ENCODE measurements around the gene ELL2. TPM values are rescaled to one million over a fixed set of nuclear protein-coding genes. Genes with fewer than 3 reads are reported as not detected.

ELL2 gene
- total and polyA plus RNA-seq, 12 donors = 10.5 to 68.2 (median 27.2) TPM

- peaks cover 0 to 61% (median 15%) of the 10 kb centered on the region in 9 donors for H3K4me1 ChIP-seq
- H3K9me3 ChIP-seq = no peaks in the 10 kb centered on the region
- H3K27ac ChIP-seq = no peak overlapping the region
- no peak for DNase-seq
- no peaks in the 10 kb centered on the region for H3K36me3 ChIP-seq
- H3K27me3 ChIP-seq = no peaks in the 10 kb centered on the region
- intact Hi-C loops (cut with DNase I) = no loop called here
- no peak for TF ChIP-seq CTCF (IDR thresholded peaks at IDR 0.05)
- no peak overlapping the region for H3K4me3 ChIP-seq
- ATAC-seq = no peak
These were observed 35.7 kb downstream of the ELL2 start for GRCh38 chr5:95925939-95926338.

- no peak overlapping the region for H3K27ac ChIP-seq
These were observed 36.3 kb downstream of the ELL2 start for GRCh38 chr5:95925378-95925744.

GRCh38 chr5:95924720-95925377 is 36.8 kb downstream of the ELL2 start:
- Histone ChIP-seq H3K4me1 (peaks cover 0 to 57% (median 15%) of the 10 kb centered on the region in 9 donors), H3K9me3 (no peaks in the 10 kb centered on the region)
- 54 to 56% methylated on average over 4 of the region's 4 CpGs for WGBS, 2 donors

More at GRCh38 chr5:95925378-95925744, 36.3 kb downstream of the ELL2 start:
- Histone ChIP-seq H3K4me3 (no peak overlapping the region), H3K4me1 (peaks cover 0 to 59% (median 15%) of the 10 kb centered on the region in 9 donors), H3K27me3 (no peaks in the 10 kb centered on the region), H3K36me3 (no peaks in the 10 kb centered on the region), H3K9me3 (no peaks in the 10 kb centered on the region)
- intact Hi-C loops (cut with DNase I) = no loop called here
- 93 to 96% methylated on average over 2 of the region's 2 CpGs for WGBS, 2 donors
- DNase-seq = no peak
- TF ChIP-seq CTCF (IDR thresholded peaks at IDR 0.05) = no peak
- no peak for ATAC-seq

GRCh38 chr5:95923918-95924544 is 37.6 kb downstream of the ELL2 start:
- WGBS, 2 donors = 93 to 97% methylated on average over 2 of the region's 2 CpGs
- intact Hi-C loops (cut with DNase I) = no loop called here

More at GRCh38 chr5:95924720-95925377, 36.8 kb downstream of the ELL2 start:
- intact Hi-C loops (cut with DNase I) = no loop called here
- TF ChIP-seq CTCF (IDR thresholded peaks at IDR 0.05) = no peak
- H3K27me3 ChIP-seq = no peaks in the 10 kb centered on the region
- DNase-seq (no peak), ATAC-seq (peak in 5 of 8 donors; percentile 50 to 66 (median 58))
- peak overlapping the region in 1 of 10 donors; percentile 7 for H3K27ac ChIP-seq
- no peak overlapping the region for H3K4me3 ChIP-seq
- no peaks in the 10 kb centered on the region for H3K36me3 ChIP-seq

More at GRCh38 chr5:95923918-95924544, 37.6 kb downstream of the ELL2 start:
- Histone ChIP-seq H3K4me3 (no peak overlapping the region), H3K36me3 (no peaks in the 10 kb centered on the region), H3K27ac (peak overlapping the region in 1 of 10 donors; percentile 7), H3K9me3 (no peaks in the 10 kb centered on the region), H3K4me1 (peaks cover 0 to 66% (median 16%) of the 10 kb centered on the region in 9 donors), H3K27me3 (no peaks in the 10 kb centered on the region)
- no peak for TF ChIP-seq CTCF (IDR thresholded peaks at IDR 0.05)
- ATAC-seq (peak in 1 of 8 donors; percentile 24), DNase-seq (no peak)

All from heart right ventricle (tissue), 16 donors.